Esophagus squamous epithelium (tissue), 5 donors: ENCODE results near the gene RPAP3. TPM values are rescaled to one million over a fixed set of nuclear protein-coding genes. Genes with fewer than 3 reads are reported as not detected.
A peak's percentile ranks its signal among the peaks of the same experiment; 100 is the strongest.

Experiments used
- DNase-seq: peaks from one replicate; lab custom pipeline; 2025; lab: John Stamatoyannopoulos, UW
- H3K27ac ChIP-seq, 4 donors: fragments of 200-600 bp; sonication (generic); one replicate each; pipeline ENCODE4 v1.5.1; 2016 to 2019; ENCODE audit warnings: mild to moderate bottlenecking in 1 of 4
- H3K27me3 ChIP-seq, 4 donors: fragments of 200-600 bp; sonication (generic); 1 replicate in 3 of 4; 2 replicates in 1 of 4; pipeline versions ENCODE4 v1.5.1 to v1.6.0; 2017 to 2021; ENCODE audit warnings: antibody characterized with exemption in 1 of 4
- H3K36me3 ChIP-seq, 3 donors: fragments of 200-600 bp; sonication (generic); one replicate each; pipeline ENCODE4 v1.5.1; 2016 to 2019
- H3K4me1 ChIP-seq, 3 donors: fragments of 200-600 bp; sonication (generic); one replicate each; pipeline ENCODE4 v1.5.1; 2017 to 2019
- H3K4me3 ChIP-seq, 4 donors: fragments of 200-600 bp; sonication (generic); 1 replicate in 3 of 4; 2 replicates in 1 of 4; pipeline ENCODE4 v1.5.1; 2016 to 2019; ENCODE audit warnings: mild to moderate bottlenecking in 2 of 4, moderate library complexity in 1 of 4
- H3K9me3 ChIP-seq, 3 donors: fragments of 200-600 bp; sonication (generic); one replicate each; pipeline ENCODE4 v1.5.1; 2016 to 2019
- POLR2A ChIP-seq, 4 donors: fragments of 450-650 bp; IDR thresholded peaks; one replicate each; pipeline ENCODE4 v1.6.1; 2017; ENCODE audit warnings: antibody characterized with exemption in 4 of 4, mild to moderate bottlenecking in 4 of 4, moderate library complexity in 3 of 4
- WGBS, 2 donors: methylation state at CpG; one replicate each; pipeline ENCODE4 v1.1.5; 2018; 5-methylcytosine and 5-hydroxymethylcytosine counted together
- intact Hi-C: fragments of 100-400 bp; cut with DNase I; formaldehyde crosslinking; loops from one replicate; pipeline ENCODE4 v1.15.0; 2022
- total RNA-seq, 4 donors: library from RNA; depleted of rRNA; stranded (reverse); fragments of >200 nt; gene quantifications; one replicate each; pipeline ENCODE4 v1.1.0, GENCODE V29; 2016
- TF ChIP-seq, protein P1 (sequence below), 6 experiments: fragments of 450-650 bp in 4 of 6; fragments of 200-600 bp in 2 of 6; sonication (generic) in 2 of 6; IDR thresholded peaks; one replicate each; pipeline ENCODE4 v1.5.1; 2016 to 2019; ENCODE audit warnings: antibody characterized with exemption in 6 of 6, mild to moderate bottlenecking in 4 of 6, moderate library complexity in 4 of 6
- donor health status: DM: yes; HTN: yes; CAD: no.

Gene RPAP3
- total RNA-seq, 4 donors from 2014 or later = 7.7 to 20.3 (median 17.7) TPM

DNA sequence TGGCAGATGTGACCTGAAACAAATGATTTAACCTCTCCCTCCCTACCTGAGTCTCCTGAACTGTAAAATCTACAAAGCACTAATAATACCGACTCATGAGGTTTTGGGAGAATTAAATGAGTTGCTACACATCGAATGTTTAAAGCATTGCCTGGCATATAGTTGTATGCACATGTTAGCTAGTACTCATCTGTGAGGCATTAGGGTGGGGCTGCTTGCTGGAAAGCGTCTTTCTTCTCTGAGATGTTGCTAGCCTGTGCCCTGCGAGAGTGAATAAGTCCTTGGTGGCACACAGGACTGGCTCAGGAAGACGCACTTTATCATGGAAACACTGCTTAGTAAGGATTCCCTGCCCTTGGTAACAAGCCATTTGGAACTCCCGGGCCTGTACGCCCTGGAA is 46.7 kb upstream of the RPAP3 start:
- Histone ChIP-seq H3K27me3 (no peaks in the 10 kb centered on the region), H3K9me3 (no peaks in the 10 kb centered on the region), H3K4me3 (peak overlapping the region in 1 of 4 donors; percentile 77), H3K36me3 (peaks cover 0 to 47% (median 5%) of the 10 kb centered on the region in 3 donors), H3K4me1 (peaks cover 51 to 69% (median 52%) of the 10 kb centered on the region in 3 donors), H3K27ac (peak overlapping the region; percentile 84 to 93 (median 90))
- TF ChIP-seq, protein P1, sequence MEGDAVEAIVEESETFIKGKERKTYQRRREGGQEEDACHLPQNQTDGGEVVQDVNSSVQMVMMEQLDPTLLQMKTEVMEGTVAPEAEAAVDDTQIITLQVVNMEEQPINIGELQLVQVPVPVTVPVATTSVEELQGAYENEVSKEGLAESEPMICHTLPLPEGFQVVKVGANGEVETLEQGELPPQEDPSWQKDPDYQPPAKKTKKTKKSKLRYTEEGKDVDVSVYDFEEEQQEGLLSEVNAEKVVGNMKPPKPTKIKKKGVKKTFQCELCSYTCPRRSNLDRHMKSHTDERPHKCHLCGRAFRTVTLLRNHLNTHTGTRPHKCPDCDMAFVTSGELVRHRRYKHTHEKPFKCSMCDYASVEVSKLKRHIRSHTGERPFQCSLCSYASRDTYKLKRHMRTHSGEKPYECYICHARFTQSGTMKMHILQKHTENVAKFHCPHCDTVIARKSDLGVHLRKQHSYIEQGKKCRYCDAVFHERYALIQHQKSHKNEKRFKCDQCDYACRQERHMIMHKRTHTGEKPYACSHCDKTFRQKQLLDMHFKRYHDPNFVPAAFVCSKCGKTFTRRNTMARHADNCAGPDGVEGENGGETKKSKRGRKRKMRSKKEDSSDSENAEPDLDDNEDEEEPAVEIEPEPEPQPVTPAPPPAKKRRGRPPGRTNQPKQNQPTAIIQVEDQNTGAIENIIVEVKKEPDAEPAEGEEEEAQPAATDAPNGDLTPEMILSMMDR (IDR thresholded peaks at IDR 0.05) = no peak
- DNase-seq = no peak
- intact Hi-C loops = no loop called here
- WGBS, 2 donors = 24 to 53% methylated on average over 3 to 7 of the region's 7 CpGs

DNA sequence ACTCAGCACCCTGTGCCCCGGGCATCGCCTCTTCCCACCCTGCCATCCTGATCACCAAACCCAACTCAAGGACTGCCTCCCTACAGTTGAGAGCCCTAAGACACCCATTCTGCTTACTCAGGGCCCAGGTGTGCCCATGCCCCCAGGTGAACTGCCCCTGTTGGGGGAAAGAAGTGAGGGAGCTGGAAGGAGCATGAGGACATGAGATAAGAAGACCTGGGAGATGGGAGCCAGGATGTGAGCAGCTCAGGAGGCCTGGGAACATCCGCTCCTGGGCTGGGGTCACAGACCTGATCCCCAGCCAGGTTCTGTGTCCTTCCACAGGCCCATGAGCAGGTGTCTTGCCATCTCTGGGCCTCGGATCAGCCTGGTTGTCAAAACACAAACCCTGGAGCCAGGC is 46.3 kb upstream of the RPAP3 start:
- Histone ChIP-seq H3K27me3 (no peaks in the 10 kb centered on the region), H3K36me3 (peaks cover 0 to 51% (median 5%) of the 10 kb centered on the region in 3 donors), H3K4me1 (peaks cover 49 to 65% (median 52%) of the 10 kb centered on the region in 3 donors), H3K27ac (peak overlapping the region; percentile 84 to 93 (median 90)), H3K9me3 (no peaks in the 10 kb centered on the region), H3K4me3 (no peak overlapping the region)
- no peak for TF ChIP-seq POLR2A (IDR thresholded peaks at IDR 0.05)
- TF ChIP-seq, protein P1 (IDR thresholded peaks at IDR 0.05) = no peak
- intact Hi-C loops = no loop called here
- no peak for DNase-seq
- WGBS, 2 donors = 59 to 64% methylated on average over 3 to 4 of the region's 4 CpGs

DNA sequence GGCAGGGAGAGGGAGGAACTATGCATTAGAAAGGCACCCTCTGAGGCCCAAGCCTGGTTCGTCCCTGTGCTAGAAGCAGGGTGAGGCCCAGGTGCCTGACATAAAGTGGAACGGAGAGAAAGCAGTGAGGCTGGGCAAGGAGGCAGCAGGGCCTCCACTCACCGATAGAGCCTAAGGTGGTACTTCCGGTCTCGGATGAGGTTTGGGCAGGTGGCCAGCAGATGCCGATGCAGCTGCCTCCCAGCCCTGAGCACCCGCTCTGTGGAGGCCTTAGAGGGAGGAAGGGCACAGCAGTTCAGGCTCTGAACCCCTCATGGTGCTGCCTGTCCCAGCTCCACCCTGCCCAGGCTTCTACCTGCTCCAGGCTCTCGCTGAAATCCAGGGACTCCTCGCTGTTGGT is 45.7 kb upstream of the RPAP3 start:
- no peaks in the 10 kb centered on the region for H3K9me3 ChIP-seq
- TF ChIP-seq, protein P1 (IDR thresholded peaks at IDR 0.05) = no peak
- TF ChIP-seq POLR2A (IDR thresholded peaks at IDR 0.05) = no peak
- H3K27ac ChIP-seq = peak overlapping the region in 3 of 4 donors; percentile 89 to 93 (median 92)
- 58 to 82% methylated on average over 5 to 7 of the region's 9 CpGs for WGBS, 2 donors
- no peak for DNase-seq
- peaks cover under 1 to 57% (median 5%) of the 10 kb centered on the region in 3 donors for H3K36me3 ChIP-seq
- H3K27me3 ChIP-seq = no peaks in the 10 kb centered on the region
- intact Hi-C loops = no loop called here
- no peak overlapping the region for H3K4me3 ChIP-seq
- H3K4me1 ChIP-seq = peaks cover 48 to 59% (median 49%) of the 10 kb centered on the region in 3 donors

DNA sequence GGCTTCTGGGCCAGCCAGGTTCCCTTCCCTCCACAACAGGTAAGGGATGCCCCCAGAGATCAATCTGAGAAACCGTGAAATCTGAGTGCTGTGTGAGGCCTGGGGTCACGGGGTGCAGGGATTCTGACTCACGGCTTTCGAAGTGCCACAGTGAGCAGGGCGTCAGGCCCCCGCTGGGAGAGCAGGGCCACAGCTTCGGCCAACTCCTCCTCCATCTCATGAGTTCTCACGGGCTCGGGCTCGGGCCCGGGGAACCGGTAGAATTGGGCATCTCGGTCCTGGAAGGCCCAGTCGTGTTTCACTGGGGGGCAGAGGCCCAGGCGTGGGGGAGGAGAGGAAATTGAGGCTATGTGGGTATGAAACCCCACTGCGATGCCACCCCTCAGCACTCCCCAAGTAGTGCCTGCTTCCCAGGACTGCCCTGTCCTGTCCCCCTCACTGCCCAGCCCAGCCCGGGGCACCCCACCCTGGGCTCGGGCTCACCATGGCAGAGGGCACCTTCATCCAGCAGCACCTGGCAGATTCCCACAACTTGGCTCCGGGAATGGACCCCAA is 45.2 kb upstream of the RPAP3 start:
- peaks cover 5 to 60% (median 6%) of the 10 kb centered on the region in 3 donors for H3K36me3 ChIP-seq
- no peak overlapping the region for H3K4me3 ChIP-seq
- intact Hi-C loops = no loop called here
- peaks cover 42 to 54% (median 47%) of the 10 kb centered on the region in 3 donors for H3K4me1 ChIP-seq
- no peaks in the 10 kb centered on the region for H3K9me3 ChIP-seq
- WGBS, 2 donors = 92 to 95% methylated on average over 11 to 12 of the region's 19 CpGs
- peak overlapping the region in 2 of 4 donors; percentile 92 to 93 for H3K27ac ChIP-seq
- H3K27me3 ChIP-seq = no peaks in the 10 kb centered on the region
- DNase-seq = no peak
- TF ChIP-seq POLR2A (IDR thresholded peaks at IDR 0.05) = no peak
- TF ChIP-seq, protein P1 (IDR thresholded peaks at IDR 0.05) = no peak

DNA sequence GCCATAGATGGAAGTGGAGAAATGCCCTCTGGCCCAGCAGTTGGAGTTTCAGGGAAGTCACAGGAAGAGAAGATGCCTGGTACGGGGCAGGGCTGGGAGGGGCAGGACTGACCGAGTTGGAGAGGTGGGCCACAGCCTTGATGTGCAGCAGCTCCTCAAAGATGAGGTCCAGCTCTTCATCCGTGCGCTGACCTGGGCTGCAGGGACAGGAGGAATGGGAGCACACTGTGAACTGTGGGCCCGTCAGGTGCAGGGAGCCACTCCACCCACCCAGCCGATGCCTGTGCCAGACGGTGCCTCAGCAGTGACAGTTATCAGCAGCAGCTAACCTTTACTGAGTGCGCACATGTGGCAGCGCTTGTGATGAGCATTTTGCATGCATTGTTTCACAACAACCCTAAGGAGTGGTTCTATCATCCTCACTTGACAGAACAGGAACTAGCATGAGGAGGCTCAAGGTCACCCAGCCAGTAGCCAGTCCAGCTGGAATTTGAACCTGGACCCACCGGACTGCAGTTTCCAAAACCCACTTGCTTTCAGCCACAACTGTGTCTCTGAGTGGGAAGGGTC is 44.5 kb upstream of the RPAP3 start:
- Histone ChIP-seq H3K4me1 (peaks cover 36 to 47% (median 40%) of the 10 kb centered on the region in 3 donors), H3K4me3 (no peak overlapping the region), H3K27me3 (no peaks in the 10 kb centered on the region), H3K27ac (no peak overlapping the region), H3K9me3 (no peaks in the 10 kb centered on the region), H3K36me3 (peaks cover 5 to 60% (median 6%) of the 10 kb centered on the region in 3 donors)
- intact Hi-C loops = no loop called here
- WGBS, 2 donors = 80 to 95% methylated on average over 9 to 10 of the region's 10 CpGs
- DNase-seq = no peak
- TF ChIP-seq, protein P1 (IDR thresholded peaks at IDR 0.05) = no peak
- no peak for TF ChIP-seq POLR2A (IDR thresholded peaks at IDR 0.05)
